B cell (primary cell): ENCODE results near the gene SPRY1. TPM values are rescaled to one million over a fixed set of nuclear protein-coding genes. Genes with fewer than 3 reads are reported as not detected.

Experiments
- ATAC-seq: fragments of 200-7000 bp; cut with Tn5 transposase; one replicate; pipeline ENCODE4 v1.10.0; 2021; ENCODE audit warnings: low read depth, mild to moderate bottlenecking, moderate number of reproducible peaks, moderate library complexity
- CTCF ChIA-PET: fragments of 350-600 bp; sonication (Branson Sonifier 250); formaldehyde crosslinking; loops from one replicate; lab custom pipeline; 2021; ENCODE audit warnings: antibody characterized with exemption, inconsistent platforms; lab: Charles Lee
- POLR2A ChIA-PET: fragments of 350-600 bp; sonication (Branson Sonifier 250); formaldehyde crosslinking; loops from one replicate; lab custom pipeline; 2021; ENCODE audit warnings: antibody characterized with exemption; lab: Charles Lee
- DNase-seq: peaks from one replicate; pipeline ENCODE4 v3.0.0; 2013
- H2AFZ ChIP-seq: 2 replicates; pipeline ENCODE4 v1.6.1; 2012; ENCODE audit warnings: mild to moderate bottlenecking, low read depth, low read length; ENCODE audit not compliant: insufficient read depth, poor library complexity, severe bottlenecking
- H3K27ac ChIP-seq, 2 donors: 1 replicate in 1 of 2; 2 replicates in 1 of 2; pipeline ENCODE4 v1.5.1; 2012 to 2013; ENCODE audit warnings: low read length in 2 of 2, mild to moderate bottlenecking in 2 of 2, moderate library complexity in 1 of 2
- H3K27me3 ChIP-seq, 4 experiments: fragments of 200-600 bp in 1 of 4; sonication (generic) in 1 of 4; replicated peaks in 1 of 4; 1 replicate in 2 of 4; 2 replicates in 2 of 4; pipeline versions ENCODE4 v1.6.1 to v1.7.0; 2013 to 2016; ENCODE audit warnings: low read length in 3 of 4, mild to moderate bottlenecking in 2 of 4, mixed read lengths in 1 of 4, moderate library complexity in 1 of 4; ENCODE audit not compliant: insufficient read depth in 4 of 4, control insufficient read depth in 3 of 4; ENCODE audit errors: control extremely low read depth in 1 of 4
- H3K36me3 ChIP-seq, 2 experiments: replicated peaks in 1 of 2; 1 replicate in 1 of 2; 2 replicates in 1 of 2; pipeline versions ENCODE4 v1.6.1 to v1.7.1; 2013; ENCODE audit warnings: low read length in 1 of 2; ENCODE audit not compliant: insufficient read depth in 2 of 2, control insufficient read depth in 1 of 2; ENCODE audit errors: control extremely low read depth in 1 of 2, extremely low read depth in 1 of 2
- H3K4me1 ChIP-seq, 2 donors: fragments of 200-600 bp in 1 of 2; sonication (generic) in 1 of 2; 1 replicate in 1 of 2; 2 replicates in 1 of 2; pipeline versions ENCODE4 v1.5.1 to v1.6.1; 2013 to 2017; ENCODE audit warnings: low read length in 2 of 2; ENCODE audit not compliant: control insufficient read depth in 2 of 2, insufficient read depth in 2 of 2
- H3K4me2 ChIP-seq: replicated peaks from 2 replicates; pipeline ENCODE3; 2012; ENCODE audit warnings: mild to moderate bottlenecking, low read depth, low read length; ENCODE audit not compliant: poor library complexity, severe bottlenecking
- H3K4me3 ChIP-seq, 5 experiments: fragments of 200-600 bp in 1 of 5; sonication (generic) in 1 of 5; 1 replicate in 3 of 5; 2 replicates in 2 of 5; pipeline versions ENCODE4 v1.5.1 to v1.7.0; 2011 to 2016; ENCODE audit warnings: low read length in 4 of 5, mild to moderate bottlenecking in 4 of 5, low read depth in 2 of 5, control low read depth in 1 of 5, moderate library complexity in 1 of 5; ENCODE audit not compliant: insufficient read depth in 1 of 5; ENCODE audit errors: control extremely low read depth in 1 of 5, extremely low read depth in 1 of 5
- H3K79me2 ChIP-seq: fragments of 200-600 bp; sonication (generic); one replicate; pipeline ENCODE4 v1.6.0; 2016; ENCODE audit warnings: low read length; ENCODE audit not compliant: control insufficient read depth, insufficient read depth
- H3K9ac ChIP-seq: fragments of 200-600 bp; sonication (generic); 2 replicates; pipeline ENCODE4 v1.6.1; 2017; ENCODE audit warnings: mild to moderate bottlenecking, low read length, moderate library complexity
- H3K9me3 ChIP-seq, 3 donors: one replicate each; pipeline versions ENCODE4 v1.6.1 to v1.7.1; 2013; ENCODE audit warnings: low read length in 2 of 3; ENCODE audit not compliant: control insufficient read depth in 2 of 3, insufficient read depth in 1 of 3; ENCODE audit errors: control extremely low read depth in 1 of 3
- H4K20me1 ChIP-seq: 2 replicates; pipeline ENCODE4 v1.6.0; 2012; ENCODE audit warnings: mild to moderate bottlenecking, low read length; ENCODE audit not compliant: insufficient read depth, control insufficient read depth, poor library complexity, severe bottlenecking
- H3K27ac Mint-ChIP-seq: one replicate; pipeline ENCODE4 v1.8.0; 2021; ENCODE audit warnings: mixed read lengths
- H3K27me3 Mint-ChIP-seq: one replicate; pipeline ENCODE4 v1.8.0; 2021; ENCODE audit warnings: mixed read lengths
- H3K4me1 Mint-ChIP-seq: one replicate; pipeline ENCODE4 v1.8.0; 2021; ENCODE audit warnings: mixed read lengths
- H3K4me3 Mint-ChIP-seq: one replicate; pipeline ENCODE4 v1.8.0; 2021; ENCODE audit warnings: mixed read lengths
- H3K9me3 Mint-ChIP-seq: one replicate; pipeline ENCODE4 v1.8.0; 2022; ENCODE audit warnings: mixed read lengths; ENCODE audit not compliant: insufficient read depth
- EZH2 ChIP-seq: IDR thresholded peaks from 2 replicates; pipeline ENCODE4 v1.6.1; 2012; ENCODE audit warnings: borderline replicate concordance, low read depth, mild to moderate bottlenecking, moderate library complexity, low read length; ENCODE audit not compliant: insufficient read depth, poor library complexity, severe bottlenecking
- WGBS: methylation state at CpG from one replicate; pipeline ENCODE4 v1.1.5; 2013; ENCODE audit warnings: missing lambda C conversion rate; ENCODE audit not compliant: insufficient coverage; 5-methylcytosine and 5-hydroxymethylcytosine counted together
- intact Hi-C: fragments of 100-400 bp; cut with micrococcal nuclease; formaldehyde crosslinking; loops from one replicate; pipeline ENCODE4 v1.10.0; 2022
- polyA plus RNA-seq: library from polyadenylated mRNA; depleted of rRNA; stranded (reverse); fragments of >200 nt; gene quantifications from 2 replicates; pipeline ENCODE4 v1.2.3, GENCODE V29; 2012
- total RNA-seq, 2 donors: library from RNA; stranded (reverse); fragments of 120-200 nt in 1 of 2; gene quantifications; 1 replicate in 1 of 2; 2 replicates in 1 of 2; pipeline versions ENCODE4 v1.2.3 to v1.2.4, GENCODE V29; 2013 to 2022
- TF ChIP-seq, protein P1 (sequence below): fragments of 200-600 bp; IDR thresholded peaks from one replicate; pipeline ENCODE4 v1.8.0; 2022; ENCODE audit warnings: antibody characterized with exemption, mild to moderate bottlenecking

The SPRY1 gene
- total and polyA plus RNA-seq, 2 donors (not counting 1 experiment from before 2014, with no cell fraction given) = 4.7 to 6.9 TPM

DNA sequence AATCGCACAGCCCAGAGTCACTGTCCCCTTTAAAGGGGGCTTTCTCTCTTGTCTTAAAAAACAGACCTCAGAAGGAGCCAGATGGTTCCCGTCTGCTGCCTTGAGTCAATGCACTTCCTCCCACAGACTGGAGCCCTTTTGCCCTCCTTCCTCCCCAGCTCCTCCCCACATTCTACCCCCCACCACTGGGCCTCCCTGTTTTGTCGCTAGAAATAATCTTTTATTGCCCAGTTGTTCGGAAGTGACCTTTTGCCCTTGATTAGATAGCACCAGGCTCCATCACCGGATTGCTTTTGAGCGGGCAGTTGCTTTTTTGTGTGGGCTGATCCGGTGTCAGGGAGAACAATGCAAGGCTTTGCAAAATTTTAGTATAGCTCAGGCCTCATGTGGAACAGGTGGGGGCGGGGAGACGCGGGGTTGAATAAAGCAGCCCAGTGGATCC lies 47.7 kb downstream of the SPRY1 start:
- ChIA-PET POLR2A (interaction anchor here (1.3 kb wide), 1 partner anchor 46 kb away, joined by 3 read pairs; no protein-coding TSS in a partner anchor), CTCF (interaction anchor here (0.8 to 1.5 kb wide), 4 partner anchors 9 to 217 kb away, joined by 3 to 6 read pairs (median 4); partner anchors contain the start of gene SPRY1)
- Histone ChIP-seq H3K4me3 (peak overlapping the region; percentile 13 to 57 (median 41)), H3K27ac (peak overlapping the region; percentile 66 to 96), H3K4me1 (peaks cover 53 to 55% of the 10 kb centered on the region in 2 donors), H3K27me3 (no peaks in the 10 kb centered on the region), H3K79me2 (no peaks in the 10 kb centered on the region), H3K9ac (peak overlapping the region; percentile 56), H2AFZ (no peak overlapping the region), H3K9me3 (no peaks in the 10 kb centered on the region), H4K20me1 (no peaks in the 10 kb centered on the region), H3K4me2 (peak overlapping the region; percentile 72), H3K36me3 (no peaks in the 10 kb centered on the region)
- peak; percentile 78 for DNase-seq
- Mint-ChIP-seq H3K27me3 (no peaks in the 10 kb centered on the region), H3K9me3 (no peaks in the 10 kb centered on the region), H3K4me1 (peaks cover 37% of the 10 kb centered on the region), H3K27ac (peak overlapping the region; percentile 83), H3K4me3 (peak overlapping the region; percentile 80)
- WGBS = 0% methylated on average over 6 of the region's 10 CpGs
- peak; percentile 78 for ATAC-seq
- TF ChIP-seq EZH2 = no peak
- TF ChIP-seq, protein P1, sequence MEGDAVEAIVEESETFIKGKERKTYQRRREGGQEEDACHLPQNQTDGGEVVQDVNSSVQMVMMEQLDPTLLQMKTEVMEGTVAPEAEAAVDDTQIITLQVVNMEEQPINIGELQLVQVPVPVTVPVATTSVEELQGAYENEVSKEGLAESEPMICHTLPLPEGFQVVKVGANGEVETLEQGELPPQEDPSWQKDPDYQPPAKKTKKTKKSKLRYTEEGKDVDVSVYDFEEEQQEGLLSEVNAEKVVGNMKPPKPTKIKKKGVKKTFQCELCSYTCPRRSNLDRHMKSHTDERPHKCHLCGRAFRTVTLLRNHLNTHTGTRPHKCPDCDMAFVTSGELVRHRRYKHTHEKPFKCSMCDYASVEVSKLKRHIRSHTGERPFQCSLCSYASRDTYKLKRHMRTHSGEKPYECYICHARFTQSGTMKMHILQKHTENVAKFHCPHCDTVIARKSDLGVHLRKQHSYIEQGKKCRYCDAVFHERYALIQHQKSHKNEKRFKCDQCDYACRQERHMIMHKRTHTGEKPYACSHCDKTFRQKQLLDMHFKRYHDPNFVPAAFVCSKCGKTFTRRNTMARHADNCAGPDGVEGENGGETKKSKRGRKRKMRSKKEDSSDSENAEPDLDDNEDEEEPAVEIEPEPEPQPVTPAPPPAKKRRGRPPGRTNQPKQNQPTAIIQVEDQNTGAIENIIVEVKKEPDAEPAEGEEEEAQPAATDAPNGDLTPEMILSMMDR = no peak
- intact Hi-C loops = loop anchor here (1.0 to 10.0 kb wide), 2 partner anchors 46 to 60 kb away; no protein-coding TSS in a partner anchor

- Histone ChIP-seq H3K4me1 (peaks cover 78 to 79% of the 10 kb centered on the region in 2 donors), H3K27ac (no peak overlapping the region), H3K9ac (no peak overlapping the region), H3K9me3 (no peaks in the 10 kb centered on the region), H2AFZ (no peak overlapping the region), H3K27me3 (no peaks in the 10 kb centered on the region), H4K20me1 (no peaks in the 10 kb centered on the region), H3K79me2 (no peaks in the 10 kb centered on the region), H3K4me3 (no peak overlapping the region), H3K36me3 (no peaks in the 10 kb centered on the region), H3K4me2 (peak overlapping the region; percentile 43)
- POLR2A ChIA-PET = interaction anchor here (0.6 kb wide), 2 partner anchors 108 to 1646 kb away, joined by 3 to 4 read pairs; partner anchors contain the start of gene EXOSC9
- Mint-ChIP-seq H3K4me3 (peak overlapping the region; percentile 46), H3K27me3 (no peaks in the 10 kb centered on the region), H3K4me1 (peaks cover 57% of the 10 kb centered on the region), H3K27ac (peak overlapping the region; percentile 50), H3K9me3 (no peaks in the 10 kb centered on the region)
- ATAC-seq (no peak), DNase-seq (peak; percentile 26)
- no peak for TF ChIP-seq EZH2
- TF ChIP-seq, protein P1 = no peak
- intact Hi-C loops = loop anchor here (10.0 kb wide), 1 partner anchor 58 kb away; no protein-coding TSS in a partner anchor
- 25% methylated on average over 2 of the region's 6 CpGs for WGBS
- CTCF ChIA-PET = interaction anchor here (0.7 to 1.0 kb wide), 2 partner anchors 117 to 183 kb away, joined by 3 read pairs; no protein-coding TSS in a partner anchor
Observed at GRCh38 chr4:123446865-123447474, 50.4 kb downstream of the SPRY1 start.
